A673 (cell line): ENCODE measurements around the gene KCNK3.

Experiments used
- EZH2 ChIP-seq: fragments of 200-600 bp; sonication (generic); IDR thresholded peaks from 2 replicates; pipeline ENCODE4 v1.6.1; 2017; ENCODE audit warnings: borderline replicate concordance, low read depth, mild to moderate bottlenecking, mixed read lengths, antibody characterized with exemption, low read length; ENCODE audit not compliant: poor library complexity, severe bottlenecking
- TF ChIP-seq, protein P1 (sequence below): fragments of 300-800, 200-600 bp; sonication (generic); conservative IDR thresholded peaks from 2 replicates; pipeline ENCODE4 v1.5.1; 2017; ENCODE audit warnings: low read depth, mild to moderate bottlenecking, antibody characterized with exemption, low read length, moderate library complexity, mixed read lengths

DNA sequence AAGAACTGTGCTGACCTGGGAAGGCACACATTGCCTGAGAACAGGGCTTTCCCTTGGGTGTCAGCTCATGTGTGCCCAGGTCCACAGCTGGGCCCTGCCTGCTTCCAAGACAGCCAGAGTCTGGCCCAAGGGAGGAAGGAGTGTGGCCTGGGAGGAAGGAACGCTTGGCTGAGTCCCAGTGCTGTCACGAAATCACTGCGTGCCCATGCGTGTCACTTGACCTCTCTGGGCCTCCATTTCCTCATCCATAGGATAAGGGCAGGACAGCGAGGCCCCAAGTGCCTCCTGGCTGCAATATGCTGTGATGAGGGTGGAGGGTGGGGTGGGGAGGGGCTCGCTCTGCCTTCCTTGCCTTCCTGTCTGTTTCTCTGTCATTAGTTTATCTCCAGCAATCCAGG is 642 bp upstream of the KCNK3 start:
- TF ChIP-seq, protein P1, sequence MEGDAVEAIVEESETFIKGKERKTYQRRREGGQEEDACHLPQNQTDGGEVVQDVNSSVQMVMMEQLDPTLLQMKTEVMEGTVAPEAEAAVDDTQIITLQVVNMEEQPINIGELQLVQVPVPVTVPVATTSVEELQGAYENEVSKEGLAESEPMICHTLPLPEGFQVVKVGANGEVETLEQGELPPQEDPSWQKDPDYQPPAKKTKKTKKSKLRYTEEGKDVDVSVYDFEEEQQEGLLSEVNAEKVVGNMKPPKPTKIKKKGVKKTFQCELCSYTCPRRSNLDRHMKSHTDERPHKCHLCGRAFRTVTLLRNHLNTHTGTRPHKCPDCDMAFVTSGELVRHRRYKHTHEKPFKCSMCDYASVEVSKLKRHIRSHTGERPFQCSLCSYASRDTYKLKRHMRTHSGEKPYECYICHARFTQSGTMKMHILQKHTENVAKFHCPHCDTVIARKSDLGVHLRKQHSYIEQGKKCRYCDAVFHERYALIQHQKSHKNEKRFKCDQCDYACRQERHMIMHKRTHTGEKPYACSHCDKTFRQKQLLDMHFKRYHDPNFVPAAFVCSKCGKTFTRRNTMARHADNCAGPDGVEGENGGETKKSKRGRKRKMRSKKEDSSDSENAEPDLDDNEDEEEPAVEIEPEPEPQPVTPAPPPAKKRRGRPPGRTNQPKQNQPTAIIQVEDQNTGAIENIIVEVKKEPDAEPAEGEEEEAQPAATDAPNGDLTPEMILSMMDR: no peak
- TF ChIP-seq EZH2: no peak
